GM18511 (cell line): ENCODE measurements around the gene WDFY1.

ENCODE experiments used
- ATAC-seq: cut with Tn5 transposase; IDR thresholded peaks from one replicate; pipeline ENCODE4 v1.9.1; 2021; ENCODE audit warnings: mild to moderate bottlenecking, moderate library complexity; ENCODE audit not compliant: unreplicated experiment

WDFY1 gene, protein sequence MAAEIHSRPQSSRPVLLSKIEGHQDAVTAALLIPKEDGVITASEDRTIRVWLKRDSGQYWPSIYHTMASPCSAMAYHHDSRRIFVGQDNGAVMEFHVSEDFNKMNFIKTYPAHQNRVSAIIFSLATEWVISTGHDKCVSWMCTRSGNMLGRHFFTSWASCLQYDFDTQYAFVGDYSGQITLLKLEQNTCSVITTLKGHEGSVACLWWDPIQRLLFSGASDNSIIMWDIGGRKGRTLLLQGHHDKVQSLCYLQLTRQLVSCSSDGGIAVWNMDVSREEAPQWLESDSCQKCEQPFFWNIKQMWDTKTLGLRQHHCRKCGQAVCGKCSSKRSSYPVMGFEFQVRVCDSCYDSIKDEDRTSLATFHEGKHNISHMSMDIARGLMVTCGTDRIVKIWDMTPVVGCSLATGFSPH

DNA sequence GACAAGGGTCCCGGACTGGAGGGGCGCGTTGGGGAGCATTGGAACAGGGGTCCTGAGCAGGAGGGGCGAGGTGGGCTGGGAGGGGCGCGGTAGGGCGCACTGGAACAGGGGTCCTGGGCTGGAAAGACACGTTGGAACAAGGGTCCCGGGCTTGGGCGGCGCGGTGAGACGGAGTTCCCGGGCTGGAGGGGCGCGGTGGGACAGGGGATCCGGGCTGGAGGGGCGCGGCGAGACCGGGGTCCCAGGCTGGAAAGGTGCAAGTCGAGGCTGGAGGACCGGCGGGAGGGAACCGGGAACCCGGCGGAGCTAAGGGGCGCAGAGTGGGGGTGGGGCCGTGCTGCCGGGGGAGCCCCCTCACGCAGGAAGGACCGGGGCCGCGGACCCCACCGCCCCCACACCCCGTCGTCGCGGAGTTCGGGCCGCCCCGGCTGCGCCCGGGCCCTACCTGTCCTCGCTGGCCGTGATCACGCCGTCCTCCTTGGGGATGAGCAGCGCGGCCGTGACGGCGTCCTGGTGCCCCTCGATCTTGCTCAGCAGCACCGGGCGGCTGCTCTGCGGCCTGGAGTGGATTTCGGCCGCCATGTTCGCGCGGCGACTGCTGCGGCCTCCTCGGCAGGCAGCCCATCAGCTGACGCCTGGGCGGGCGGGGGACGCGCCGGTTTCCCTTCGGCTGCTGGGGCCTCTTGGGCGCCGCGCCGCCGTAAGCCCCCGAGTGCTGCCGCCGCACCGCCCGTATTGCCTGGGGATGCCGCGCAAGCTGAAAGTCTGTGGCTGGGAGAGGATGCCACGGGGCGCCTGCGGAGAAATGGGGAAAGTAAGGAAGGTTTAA, at the start of gene WDFY1:
Gene WDFY1 (minus strand): TSS at position 633 of the 829 bp plus-strand sequence. CDS start 51 bp downstream, at position 582.
- peak; percentile 76 for ATAC-seq

DNA sequence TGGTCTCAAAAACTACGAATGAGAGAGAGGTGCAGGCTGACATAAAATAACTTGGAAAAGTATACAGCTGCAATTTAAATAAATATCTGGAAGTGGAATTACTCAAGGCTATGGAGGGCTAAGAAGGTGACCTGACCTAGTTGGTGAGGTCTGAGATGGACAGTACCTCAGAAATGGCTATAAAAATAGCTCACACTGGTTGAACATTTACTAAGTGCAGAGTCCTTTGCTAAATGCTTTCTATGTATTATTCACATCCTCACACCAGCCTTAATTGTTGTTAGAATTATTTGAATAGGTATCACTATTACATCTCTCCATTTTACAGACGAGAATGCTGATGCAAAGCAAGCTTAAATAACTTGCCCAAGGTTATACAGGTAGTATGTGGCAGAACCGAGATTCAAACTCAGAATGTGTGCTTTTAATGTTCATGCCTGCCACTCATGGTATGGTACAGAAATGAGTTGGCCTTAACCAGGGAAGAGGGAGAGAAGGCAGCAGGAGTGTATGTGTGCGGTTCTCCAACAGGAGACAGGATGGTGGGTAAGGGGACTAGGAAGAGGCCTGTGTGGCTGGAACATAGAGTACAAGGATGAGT, 49.5 kb upstream of the WDFY1 start:
- peak; percentile 49 for ATAC-seq

DNA sequence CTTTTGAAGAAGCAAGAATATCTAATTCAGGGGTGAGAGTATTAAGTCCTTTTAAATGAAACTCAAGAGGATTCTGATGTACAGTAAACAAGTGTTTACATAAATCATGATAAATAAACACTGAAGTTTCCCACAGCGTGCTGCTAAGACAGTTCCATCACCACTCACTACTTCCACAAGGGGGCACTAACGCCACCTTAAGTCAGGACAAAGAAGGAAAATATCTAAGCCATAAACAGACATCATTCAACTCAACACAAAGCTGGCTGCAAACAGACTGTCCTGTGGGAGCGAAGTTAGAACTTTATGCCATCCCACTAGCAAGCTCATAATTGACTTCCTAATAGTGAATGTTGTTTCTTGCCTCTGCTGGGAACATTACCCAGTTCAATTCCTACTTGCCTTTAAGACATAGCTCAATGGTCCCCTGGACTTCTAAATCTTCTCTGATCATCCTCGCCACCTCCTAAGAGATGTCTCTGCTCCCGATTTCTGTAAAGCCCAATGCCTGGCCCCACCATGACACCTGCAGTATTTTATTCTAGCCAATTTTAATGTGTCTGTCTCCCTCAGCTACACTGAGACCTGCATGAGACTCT, 48.6 kb upstream of the WDFY1 start:
- peak; percentile 79 for ATAC-seq

DNA sequence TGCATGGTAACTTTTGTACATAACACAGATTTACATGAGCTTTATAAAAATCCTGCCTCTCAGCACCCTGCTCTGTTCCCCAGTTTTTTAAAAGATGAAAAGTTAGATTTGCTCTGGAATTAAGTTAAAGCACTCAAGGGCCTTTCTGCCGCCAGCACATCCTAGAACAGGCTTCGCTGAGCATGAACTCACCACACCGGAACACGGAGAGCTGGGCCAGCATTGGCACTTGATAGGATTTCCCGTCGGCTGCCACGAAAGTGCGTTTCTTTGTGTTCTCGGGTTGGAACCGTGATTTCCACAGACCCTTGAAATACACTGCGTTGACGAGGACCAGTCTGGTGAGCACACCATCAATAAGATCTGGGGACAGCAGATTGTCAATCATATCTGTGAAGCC, 46.5 kb upstream of the WDFY1 start:
- ATAC-seq, result no peak

DNA sequence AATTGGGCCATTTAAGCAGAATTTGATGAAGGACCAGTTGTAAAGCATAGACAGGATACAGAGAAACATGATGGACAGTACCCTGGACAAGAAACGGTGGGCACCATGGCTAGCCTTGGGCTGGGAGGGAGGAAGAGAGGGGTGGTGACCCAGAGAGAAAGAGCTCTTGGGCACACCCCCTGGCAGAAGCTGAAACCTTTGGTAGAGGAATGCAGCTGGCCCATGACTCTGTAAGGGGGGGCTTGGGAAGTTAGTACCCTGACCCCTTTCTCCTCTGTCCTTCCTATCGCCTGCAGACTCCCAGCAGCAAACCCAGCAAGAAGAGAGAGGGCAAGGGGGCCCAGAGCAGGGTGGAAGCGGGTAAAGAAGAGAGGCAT, 44.7 kb upstream of the WDFY1 start:
- ATAC-seq, result no peak

DNA sequence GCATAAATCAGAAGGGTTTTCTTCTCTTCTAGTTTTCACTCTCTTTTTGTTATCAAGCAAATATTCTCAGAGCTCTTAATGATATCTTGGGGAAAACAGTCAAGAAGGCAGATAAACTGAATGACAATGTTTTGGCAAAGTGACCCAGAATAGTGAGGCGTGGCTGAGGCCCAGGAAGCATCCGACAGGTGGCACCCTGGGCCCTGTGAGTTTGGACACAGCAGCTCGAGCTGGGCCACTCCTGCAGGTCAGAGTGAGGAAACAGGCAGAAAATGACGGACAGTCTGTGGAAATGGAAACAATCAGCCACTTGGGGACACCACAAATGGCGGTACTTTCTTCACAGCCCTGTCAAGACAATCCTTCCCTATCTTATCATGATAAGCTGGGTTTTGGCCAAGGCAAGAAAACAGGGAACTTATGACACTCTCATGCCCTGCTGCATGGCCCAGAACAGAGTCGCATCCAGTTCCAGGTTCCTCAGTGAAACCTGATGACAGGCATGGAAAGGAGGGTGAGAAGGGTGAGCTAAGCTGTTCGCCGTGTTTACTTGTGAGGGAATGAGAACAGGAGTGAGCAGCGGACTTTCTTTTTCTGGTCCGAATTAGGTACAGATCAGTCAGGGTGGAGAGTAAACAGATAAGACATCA, 44.2 kb upstream of the WDFY1 start:
- ATAC-seq, result no peak

DNA sequence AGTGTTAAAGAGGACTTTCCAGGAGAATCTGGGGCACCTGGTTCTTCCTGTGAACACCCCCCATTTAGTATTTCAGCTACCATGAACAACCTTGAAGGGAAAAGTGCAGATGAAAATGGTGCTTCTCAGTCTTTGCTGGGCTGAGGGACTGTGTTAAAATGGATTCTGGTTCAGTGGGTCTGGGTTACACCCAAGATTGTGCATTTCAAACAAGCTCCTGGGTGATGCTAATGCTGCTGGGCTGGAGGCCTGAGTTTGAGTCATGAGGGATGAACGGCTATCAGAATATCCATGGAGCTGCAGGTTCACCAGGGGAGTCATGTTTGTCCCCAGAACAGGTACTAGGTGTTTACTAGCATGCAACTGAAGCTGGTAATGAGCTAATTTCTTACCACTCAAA, 36.1 kb upstream of the WDFY1 start:
- no peak for ATAC-seq

DNA sequence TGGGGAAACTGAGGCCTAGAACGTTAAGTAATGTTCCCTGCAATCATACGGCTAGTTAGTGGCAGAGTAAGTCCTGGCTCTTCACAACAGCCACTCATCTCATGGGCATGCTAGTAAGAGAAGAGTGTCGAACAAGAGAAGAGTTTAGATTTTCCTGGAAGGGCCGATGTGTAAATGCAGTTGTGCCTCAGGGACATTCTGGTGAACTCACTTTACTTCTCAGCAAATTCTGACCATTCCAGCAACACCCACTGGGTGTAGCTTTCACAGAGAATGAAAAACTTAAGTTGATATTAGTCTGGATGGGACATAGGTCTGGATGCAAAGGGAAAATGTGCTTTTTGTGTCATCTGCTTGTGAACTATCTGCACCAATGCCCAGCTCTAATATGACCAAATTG, 35.7 kb upstream of the WDFY1 start:
- no peak for ATAC-seq

DNA sequence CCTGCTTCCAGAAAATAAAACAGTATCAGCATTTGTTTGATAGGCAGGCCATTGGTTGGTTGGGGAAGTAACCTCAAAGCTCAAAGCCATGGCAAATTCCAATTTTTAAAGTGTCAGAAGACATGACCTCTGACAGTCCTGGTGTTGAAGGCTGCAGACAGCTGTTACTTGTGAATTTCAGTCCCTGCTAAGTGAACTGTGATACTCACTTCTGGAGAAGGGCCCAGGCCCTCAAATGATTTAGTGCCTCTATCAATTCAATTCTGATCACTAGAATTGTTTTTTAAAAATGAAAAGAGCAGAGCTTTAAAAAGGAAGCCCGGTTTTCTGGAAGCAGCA, 35.2 kb upstream of the WDFY1 start:
- no peak for ATAC-seq

DNA sequence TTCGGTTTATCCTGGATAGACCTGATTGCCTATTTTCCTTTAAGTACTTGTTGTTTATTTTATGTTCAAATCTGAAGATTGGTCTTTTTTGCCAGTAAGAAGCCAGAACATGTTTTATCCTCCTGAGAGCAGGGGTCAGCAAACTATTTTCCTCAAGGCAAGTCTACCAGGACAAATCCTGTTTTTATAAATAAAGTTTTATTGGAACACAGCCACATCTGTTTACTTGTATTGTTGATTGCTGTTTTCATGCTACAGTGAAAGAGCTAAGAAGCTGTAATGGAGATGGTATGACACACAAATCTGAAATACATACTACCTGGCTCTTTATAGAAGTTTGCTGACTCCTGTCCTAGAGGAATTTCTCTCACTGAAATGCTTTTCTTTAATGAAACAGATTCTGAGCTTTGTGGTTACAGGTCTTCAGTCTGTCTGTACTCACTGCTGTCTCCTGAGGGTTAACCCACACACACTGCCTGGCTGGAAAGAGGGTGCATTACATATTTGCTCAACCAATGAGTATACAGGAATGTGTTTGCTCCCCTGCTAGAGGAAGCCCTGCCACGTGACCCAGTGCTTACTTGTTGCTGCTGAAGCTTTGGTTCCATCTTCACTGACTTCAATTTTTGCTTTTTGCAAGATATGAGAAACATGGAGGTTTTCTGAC, 34.7 kb upstream of the WDFY1 start:
- ATAC-seq, result peak; percentile 55

DNA sequence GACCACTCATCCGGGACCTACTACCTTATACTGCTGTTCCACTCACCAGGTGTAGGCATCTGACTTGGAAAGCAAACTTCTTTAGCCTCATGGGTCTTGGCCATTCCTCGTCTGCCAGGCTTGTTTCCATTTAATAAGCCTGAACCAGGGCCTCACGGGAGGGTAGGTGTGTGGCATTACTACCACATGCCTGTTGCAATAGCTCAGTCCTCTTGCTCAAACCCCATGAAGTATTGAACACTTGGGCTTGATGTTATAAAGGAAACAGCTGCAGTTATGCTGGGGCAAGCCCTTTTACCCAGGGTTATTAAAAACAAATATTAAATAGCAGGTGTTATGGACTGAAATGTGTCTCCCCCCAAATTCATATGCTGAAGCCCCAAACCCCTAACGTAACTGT, 33.3 kb upstream of the WDFY1 start:
- no peak for ATAC-seq

DNA sequence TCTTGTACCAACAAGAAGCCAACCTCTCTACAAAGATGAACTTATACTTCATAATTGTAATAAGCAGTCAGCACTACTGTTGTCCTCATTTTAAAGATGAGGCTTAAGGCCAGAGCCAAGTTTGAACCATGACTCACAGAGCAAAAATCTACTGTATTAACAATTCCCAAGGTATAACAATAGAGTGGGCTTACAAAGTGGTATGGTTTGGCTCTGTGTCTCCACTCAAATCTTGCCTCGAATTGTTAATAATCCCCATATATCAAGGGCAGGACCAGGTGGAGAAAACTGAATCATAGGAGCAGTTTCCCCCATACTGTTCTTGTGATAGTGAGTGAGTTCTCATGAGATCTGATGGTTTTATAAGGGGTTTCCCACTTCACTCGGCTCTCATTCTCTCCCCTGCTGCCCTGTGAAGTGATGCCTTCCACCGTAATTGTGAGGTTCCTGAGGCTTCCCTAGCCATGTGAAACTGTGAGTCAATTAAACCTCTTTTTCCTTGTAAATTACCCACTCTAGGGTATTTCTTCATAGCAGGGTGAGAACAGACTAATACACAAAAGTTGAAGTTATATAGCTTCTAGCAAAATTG, 31.6 kb upstream of the WDFY1 start:
- no peak for ATAC-seq

DNA sequence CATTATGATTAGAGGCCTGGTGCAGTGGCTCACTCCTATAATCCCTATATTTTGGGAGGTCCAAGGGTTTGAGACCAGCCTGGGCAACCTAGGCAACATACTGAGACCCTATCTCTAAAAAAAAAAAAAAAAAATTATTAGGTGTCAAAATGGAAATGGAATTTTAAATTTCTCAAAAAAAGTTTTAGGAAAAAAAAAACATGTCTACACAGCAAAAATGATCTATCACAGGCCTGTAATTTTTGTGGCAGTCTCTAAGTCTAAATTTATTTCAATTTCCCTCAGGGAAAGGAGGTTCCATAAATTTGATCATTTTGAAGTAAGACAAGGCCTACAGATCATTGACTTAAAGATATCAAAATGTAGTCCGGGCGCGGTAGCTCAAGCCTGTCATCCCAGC, 28.5 kb upstream of the WDFY1 start:
- no peak for ATAC-seq

DNA sequence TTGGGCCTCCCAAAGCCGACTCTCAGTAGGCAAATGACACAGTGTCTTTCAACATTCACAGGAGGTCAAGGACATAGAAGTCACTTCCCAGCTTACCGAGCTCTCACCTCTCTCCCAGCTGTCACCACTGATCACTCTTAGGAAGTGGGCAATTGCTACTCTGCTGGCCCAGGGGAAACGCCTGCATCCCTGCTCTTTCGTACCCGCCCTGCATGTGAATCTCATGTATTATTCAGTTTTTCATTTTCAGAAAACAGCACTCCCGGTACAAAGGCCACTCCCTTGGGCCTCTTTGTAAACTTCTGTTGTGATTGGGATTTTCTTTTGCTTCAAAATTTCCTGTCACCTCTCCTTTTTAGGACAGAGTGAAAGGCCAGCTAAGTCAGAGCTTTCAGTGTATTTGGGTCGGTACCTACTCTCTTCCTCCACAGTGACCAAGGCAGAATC, 27.5 kb upstream of the WDFY1 start:
- ATAC-seq, result no peak

DNA sequence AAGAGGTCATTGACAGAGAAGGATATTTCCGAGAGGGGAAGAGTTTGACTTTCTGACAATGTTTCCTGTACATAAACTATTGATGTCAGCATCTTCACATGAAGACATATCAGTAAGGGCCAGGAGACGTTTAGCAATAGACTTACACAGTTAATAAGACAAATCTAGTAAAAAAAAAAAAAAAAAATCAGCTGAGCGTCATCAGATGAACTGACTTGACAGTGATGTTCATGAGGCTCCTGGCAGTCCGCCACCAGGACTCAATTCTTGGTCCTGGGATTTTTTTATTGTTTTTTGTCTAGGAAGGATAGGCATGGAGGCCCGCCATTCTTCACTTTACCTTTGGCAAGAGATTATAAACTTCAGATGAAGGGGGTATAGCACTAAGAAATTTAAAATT, 26.6 kb upstream of the WDFY1 start:
- no peak for ATAC-seq

DNA sequence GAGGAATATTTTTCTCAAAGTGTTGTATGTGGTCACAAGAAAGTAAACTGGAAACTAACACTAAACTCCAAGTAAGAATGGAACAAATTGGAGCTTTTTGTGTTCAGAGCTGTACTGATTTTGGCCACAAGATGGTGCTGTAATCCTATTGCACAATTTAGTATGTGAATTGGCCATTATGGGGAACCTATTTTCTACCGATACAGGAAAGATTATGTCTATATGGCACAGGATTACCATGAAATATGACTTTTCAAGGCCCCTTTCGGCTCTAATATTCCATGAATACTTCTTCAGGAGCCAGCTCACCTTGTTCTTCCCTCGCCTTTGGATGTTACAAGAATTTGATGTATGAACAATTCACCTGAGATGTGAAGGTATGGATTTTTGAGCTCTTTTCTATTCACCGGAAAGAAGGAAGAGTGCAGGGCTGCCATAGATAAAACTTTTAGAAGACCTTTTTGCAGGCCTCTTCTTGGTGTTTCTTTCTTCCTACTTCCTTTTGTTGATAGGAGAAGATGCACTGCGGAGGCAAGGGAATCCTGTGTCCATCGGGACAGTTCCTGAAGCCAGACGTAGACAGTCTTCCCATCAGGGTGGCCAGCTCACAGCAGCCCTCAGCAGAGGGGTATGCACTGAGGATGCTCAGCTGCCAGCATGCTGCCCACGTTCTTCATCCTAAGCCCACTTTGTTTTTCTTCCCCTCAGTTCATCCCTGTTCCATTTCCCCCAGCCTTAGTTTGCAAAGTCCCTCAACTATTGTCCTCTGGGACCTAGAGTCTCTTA, 25.4 kb upstream of the WDFY1 start:
- ATAC-seq, result peak; percentile 85

DNA sequence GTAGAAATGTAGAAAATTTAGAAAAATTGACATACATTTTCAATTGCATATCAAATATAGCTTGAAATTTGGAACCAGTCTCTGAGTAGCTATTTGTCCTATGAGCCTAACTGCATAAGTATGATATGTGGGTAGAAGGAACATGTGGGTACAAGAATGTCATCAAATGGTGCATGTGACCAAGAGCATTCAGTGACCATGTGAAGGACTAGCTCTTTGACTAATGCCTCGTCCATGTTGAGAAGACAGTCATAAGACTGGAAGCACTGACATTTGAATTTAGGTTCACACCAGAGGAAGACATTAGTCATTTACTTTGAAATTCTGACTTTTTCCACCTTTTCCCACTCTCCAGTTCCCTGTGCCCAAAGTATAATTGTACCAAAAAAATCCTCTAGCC, 24.7 kb upstream of the WDFY1 start:
- ATAC-seq, result peak; percentile 28

DNA sequence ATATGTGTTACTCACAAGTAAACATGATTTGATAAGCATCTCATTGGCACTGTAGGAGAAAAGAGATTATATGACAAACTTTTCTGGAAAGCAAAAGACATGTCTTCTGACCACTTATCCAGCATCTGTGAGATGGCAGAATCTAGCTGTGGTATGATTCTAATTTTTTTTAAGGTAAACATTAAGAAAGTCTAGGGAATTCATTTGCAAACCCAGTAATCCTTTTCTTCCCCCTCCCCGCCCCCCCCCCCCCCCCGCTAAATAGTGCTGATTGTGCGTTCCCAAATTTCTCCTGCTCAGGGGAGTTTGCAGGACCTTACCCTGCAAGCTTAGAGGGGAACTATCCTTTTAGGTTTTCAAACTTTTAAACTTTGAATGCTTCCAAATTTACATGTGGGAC, 24.2 kb upstream of the WDFY1 start:
- no peak for ATAC-seq

DNA sequence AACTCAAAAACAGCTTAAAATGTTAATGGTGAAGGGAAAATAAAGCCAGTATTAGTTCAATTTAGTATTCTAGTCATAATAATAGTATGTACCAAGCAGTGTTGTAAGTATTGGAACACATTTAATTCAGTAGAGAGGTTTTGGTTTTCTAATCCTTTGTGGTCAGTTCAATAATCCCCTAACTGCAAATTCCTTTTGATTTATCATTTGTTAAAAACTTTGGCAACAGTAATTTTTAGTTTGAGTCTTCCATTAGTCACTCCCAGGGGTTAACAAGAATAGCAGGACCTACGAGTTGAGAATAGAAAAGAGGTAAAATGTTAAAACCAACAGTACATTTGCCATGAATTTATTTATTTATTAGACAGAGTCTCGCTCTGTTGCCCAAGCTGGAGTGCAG, 22.8 kb upstream of the WDFY1 start:
- no peak for ATAC-seq
